ENCODE measurements around the gene GOLGB1. TPM values are rescaled to one million over a fixed set of nuclear protein-coding genes. Genes with fewer than 3 reads are reported as not detected.

The GOLGB1 gene
- total and polyA plus RNA-seq, 2 of the 4 experiments (the other 2 are of a cell fraction) = 13.3 to 30.3 TPM

DNA sequence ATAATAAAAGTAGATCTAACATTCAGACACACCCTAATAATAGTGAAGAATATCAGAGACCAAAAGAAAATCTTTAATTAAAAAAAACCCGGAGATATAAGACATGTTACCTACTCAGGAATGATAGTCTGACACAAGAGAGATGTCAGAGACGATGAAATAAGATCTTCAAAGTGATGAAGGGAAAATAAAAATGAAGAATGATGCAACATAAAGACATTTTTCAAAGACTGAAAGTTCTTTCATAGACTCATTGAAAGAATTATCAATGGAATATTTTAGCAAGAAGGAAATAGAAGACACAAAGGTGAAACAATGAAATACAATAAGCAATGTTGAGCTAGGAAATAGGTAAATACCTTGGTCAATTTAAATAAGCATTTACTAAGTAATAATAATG is 108.4 kb downstream of the GOLGB1 start:
- Histone ChIP-seq H2BK20ac (ENCODE audit: low read depth, low read length) (no peak overlapping the region), H4K8ac (ENCODE audit: low read depth in 2 of 2, low read length in 2 of 2) (no peak overlapping the region), H2BK120ac (ENCODE audit: low read depth, low read length) (no peak overlapping the region), H2BK5ac (ENCODE audit: low read depth, low read length, poor library complexity, severe bottlenecking) (no peak overlapping the region), H2AFZ (replicated peaks; ENCODE audit: low read length, poor library complexity) (no peak overlapping the region), H3K4ac (ENCODE audit: low read depth, low read length) (no peak overlapping the region), H3K4me2 (ENCODE audit: low read depth, low read length) (no peak overlapping the region), H2AK5ac (ENCODE audit: low read depth, low read length) (no peak overlapping the region), H3K9me3 (ENCODE audit: control insufficient read depth, insufficient read depth, low read length) (no peaks in the 10 kb centered on the region), H4K91ac (ENCODE audit: insufficient read depth, low read depth, low read length) (no peak overlapping the region), H3K36me3 (ENCODE audit: control insufficient read depth, insufficient read depth, low read length) (no peaks in the 10 kb centered on the region), H3K14ac (replicated peaks; ENCODE audit: low read depth, low read length) (no peak overlapping the region), H3K9ac (ENCODE audit: low read depth, low read length) (no peak overlapping the region), H2AK9ac (replicated peaks; ENCODE audit: low read depth, low read length, poor library complexity) (no peak overlapping the region), H3K27me3 (ENCODE audit: control insufficient read depth, insufficient read depth, low read length) (peaks cover 5% of the 10 kb centered on the region; the same call in 1 of the 2 replicates), H3K56ac (ENCODE audit: extremely low read depth, insufficient read depth, low read length) (no peak overlapping the region), H4K5ac (ENCODE audit: low read depth, low read length) (no peak overlapping the region), H3K23ac (ENCODE audit: low read depth, low read length) (no peak overlapping the region), H3K18ac (ENCODE audit: low read depth, low read length) (no peak overlapping the region), H4K20me1 (ENCODE audit: insufficient read depth, low read length) (no peaks in the 10 kb centered on the region), H3K4me3 (ENCODE audit: insufficient read depth, low read depth, low read length) (no peak overlapping the region), H3K79me1 (ENCODE audit: low read depth in 1 of 2, low read length in 2 of 2) (no peaks in the 10 kb centered on the region), H3K4me1 (ENCODE audit: control insufficient read depth, insufficient read depth, low read length) (no peaks in the 10 kb centered on the region), H3K27ac (ENCODE audit: insufficient read depth, low read length) (no peak overlapping the region), H3K9me1 (ENCODE audit: insufficient read depth, low read length) (no peaks in the 10 kb centered on the region), H2BK15ac (ENCODE audit: low read depth, low read length) (no peak overlapping the region)
- BruUV-seq (replicated peaks) = no TSS peak
- DNase-seq (no peak), ATAC-seq (ENCODE audit: low read depth) (no peak)
- WGBS, 2 experiments (ENCODE audit: extremely low coverage in 2 of 2, insufficient read length in 1 of 2) = no CpG with 5 or more reads among the region's 2 CpGs
- in situ Hi-C loops (cut with MboI; ENCODE audit: low sequenced_read_pairs) = no loop called here
- ChIA-PET CTCF (no interaction called here), POLR2A (ENCODE audit: unreplicated experiment) (no interaction called here)
- dilution Hi-C loops (cut with HindIII; ENCODE audit: low sequenced_read_pairs, unreplicated experiment) = no loop called here
- TF ChIP-seq RAD21 (IDR thresholded peaks at IDR 0.05; ENCODE audit: low read length) (no peak), CEBPB (IDR thresholded peaks at IDR 0.05; ENCODE audit: low read depth, low read length) (0 out of 2 replicates have a peak, but pooled peaks have one; percentile 3)
- intact Hi-C loops (cut with micrococcal nuclease) = no loop called here
